Islet of Langerhans (tissue), 1 donor: Measurements from ENCODE around the gene CLNS1A.
"Not testable (repeated sequence)": the region's sequence is repeated elsewhere in the genome, so short reads cannot be mapped to it uniquely, and the experiment has no call there.

ENCODE experiments used
- FAIRE-seq: peaks from one replicate; lab custom pipeline; 2011; peaks lifted over from hg19 to GRCh38; lab: Jason Lieb, UNC

CLNS1A gene, protein sequence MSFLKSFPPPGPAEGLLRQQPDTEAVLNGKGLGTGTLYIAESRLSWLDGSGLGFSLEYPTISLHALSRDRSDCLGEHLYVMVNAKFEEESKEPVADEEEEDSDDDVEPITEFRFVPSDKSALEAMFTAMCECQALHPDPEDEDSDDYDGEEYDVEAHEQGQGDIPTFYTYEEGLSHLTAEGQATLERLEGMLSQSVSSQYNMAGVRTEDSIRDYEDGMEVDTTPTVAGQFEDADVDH

DNA sequence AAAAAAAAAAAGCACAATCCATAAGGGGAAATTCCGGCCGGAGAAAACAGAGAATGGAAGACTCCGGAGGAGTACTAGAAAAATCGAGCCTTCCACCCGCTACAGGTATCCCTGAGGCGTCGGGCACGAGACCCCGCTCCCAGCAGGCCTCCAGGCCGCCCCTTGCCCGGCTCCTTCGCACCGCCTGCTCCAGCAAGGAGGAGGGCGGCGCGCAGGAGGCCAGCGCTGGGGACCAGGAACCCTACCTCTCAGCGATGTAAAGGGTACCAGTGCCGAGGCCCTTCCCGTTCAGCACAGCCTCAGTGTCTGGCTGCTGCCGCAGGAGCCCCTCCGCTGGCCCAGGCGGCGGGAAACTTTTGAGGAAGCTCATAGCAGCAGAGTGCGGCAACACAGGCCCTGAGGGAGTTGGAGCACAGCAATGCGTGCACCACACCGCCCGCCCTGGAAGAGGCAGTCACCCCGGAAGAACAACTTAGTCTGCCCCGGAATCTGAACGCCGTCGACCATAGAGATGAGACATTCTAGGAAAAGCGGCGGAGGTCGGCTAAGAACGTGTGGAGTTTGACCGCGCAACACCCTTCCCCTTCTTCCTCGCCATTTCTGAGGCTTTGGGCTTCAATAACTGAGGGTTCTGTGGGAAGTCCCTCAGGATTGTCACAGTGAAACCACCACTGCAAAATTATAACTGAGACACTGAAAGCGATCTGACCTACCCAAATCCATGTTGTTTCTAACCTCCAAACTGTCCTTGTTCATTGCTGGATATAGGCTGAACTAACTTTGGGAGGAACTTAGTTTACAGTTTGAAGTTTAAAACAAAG, at the start of gene CLNS1A:
Gene CLNS1A, minus strand, starts transcription at position 450 of the 821 bp plus-strand sequence. Its CDS starts 80 bp downstream, at position 370.
- FAIRE-seq, result peak; percentile 72

DNA sequence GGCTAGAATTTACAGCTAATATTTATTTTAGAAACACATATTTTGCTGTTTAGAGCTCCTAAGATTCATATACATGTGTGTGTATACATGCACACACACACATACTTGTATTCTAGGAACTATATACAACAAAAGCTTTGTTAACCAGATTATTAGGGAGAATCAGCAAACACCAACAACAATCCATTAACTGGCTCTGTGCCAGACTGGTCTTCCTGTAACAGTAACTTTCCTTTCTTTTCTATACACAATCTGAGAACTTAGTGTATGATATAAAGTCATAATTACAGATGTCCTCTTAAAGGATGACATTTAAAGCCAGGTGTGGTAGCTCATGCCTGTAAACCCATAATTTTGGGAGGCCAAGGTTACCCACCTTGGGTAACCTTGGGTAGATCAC, 49.5 kb upstream of the CLNS1A start:
- no peak for FAIRE-seq

DNA sequence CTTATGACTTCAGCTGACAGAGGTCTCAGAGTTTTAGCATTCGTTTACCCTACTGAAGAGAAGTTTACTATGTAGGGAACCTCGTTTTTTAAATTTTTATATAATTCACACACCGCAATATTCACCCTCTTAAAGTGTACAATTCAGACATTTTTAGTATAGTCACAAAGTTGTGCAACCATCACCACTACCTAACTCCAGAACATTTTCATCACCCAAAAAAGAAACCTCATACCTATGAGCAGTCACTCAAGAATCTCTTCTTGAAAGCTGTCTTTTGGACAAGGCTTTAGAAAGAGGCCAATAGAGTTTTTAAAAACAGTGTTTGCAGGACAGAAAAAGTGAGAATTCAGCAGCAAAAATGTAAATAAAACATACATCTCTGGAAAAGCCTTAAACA, 39.5 kb upstream of the CLNS1A start:
- FAIRE-seq, result no peak

DNA sequence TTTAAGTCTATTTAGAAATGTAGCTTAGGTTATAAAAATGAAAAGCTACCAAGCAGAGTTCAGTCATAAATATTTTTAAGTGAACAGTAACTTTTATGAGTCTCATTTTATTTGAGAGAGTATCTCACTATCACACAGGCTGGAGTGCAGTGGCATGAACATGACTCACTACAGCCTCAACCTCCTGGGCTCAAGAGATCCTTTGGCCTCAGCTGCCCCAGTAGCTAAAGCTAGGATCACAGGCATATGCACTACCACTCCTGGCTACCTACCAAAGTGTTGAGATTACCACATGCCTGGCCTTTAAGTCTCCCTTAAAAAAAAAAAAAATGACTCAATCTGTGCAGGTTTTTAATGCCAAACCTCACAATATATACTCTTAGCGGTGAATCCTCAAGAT, 34.7 kb upstream of the CLNS1A start:
- FAIRE-seq, result no peak

DNA sequence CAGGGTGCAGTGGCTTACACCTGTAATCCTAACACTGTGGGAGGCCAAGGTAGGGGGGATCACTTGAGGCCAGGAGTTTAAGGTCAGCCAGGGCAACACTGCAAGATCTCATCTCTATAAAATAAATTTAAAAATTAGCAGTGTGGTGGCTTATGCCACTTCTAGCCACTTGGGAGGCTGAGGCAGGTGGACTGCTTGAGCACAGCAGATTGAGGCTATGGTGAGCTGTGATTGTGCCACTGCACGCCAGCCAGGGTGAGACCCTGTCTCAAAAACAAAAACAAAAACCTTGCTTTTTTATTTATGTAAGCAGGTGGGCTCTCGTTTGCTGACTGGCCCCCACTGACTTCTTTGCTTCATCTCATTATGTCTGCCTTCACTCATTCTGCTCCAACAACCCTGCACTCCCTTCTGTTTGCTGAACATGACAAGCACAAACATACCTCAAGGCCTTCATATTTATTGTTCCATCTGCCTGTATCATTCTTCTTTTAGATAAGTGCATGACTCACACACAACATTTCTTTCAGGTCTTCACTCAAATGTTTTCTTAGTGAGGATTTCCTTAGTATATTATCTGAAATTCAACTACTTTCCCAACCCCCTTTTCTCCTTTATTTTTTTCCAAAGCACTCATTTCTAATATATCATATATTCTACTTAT, 32.4 kb upstream of the CLNS1A start:
- FAIRE-seq, result peak; percentile 82

DNA sequence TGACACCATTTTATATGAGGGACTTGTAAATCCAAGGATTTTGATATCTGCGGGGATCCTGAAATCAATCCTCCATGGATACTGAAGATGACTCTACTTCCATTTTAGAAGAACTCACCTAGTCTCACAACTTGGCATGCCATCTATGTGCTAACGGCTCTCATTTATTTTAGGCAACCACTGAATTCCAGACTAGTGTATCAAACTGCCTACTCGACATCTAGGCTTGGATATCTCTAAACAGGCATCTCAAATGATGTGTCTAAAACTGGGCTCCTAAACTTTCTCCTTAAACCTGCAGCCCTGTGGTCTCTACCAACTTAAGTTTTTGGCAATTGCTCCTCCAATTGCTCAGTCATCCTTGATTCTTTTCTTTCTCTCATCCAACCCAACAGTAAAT, 31.2 kb upstream of the CLNS1A start:
- FAIRE-seq, result no peak

DNA sequence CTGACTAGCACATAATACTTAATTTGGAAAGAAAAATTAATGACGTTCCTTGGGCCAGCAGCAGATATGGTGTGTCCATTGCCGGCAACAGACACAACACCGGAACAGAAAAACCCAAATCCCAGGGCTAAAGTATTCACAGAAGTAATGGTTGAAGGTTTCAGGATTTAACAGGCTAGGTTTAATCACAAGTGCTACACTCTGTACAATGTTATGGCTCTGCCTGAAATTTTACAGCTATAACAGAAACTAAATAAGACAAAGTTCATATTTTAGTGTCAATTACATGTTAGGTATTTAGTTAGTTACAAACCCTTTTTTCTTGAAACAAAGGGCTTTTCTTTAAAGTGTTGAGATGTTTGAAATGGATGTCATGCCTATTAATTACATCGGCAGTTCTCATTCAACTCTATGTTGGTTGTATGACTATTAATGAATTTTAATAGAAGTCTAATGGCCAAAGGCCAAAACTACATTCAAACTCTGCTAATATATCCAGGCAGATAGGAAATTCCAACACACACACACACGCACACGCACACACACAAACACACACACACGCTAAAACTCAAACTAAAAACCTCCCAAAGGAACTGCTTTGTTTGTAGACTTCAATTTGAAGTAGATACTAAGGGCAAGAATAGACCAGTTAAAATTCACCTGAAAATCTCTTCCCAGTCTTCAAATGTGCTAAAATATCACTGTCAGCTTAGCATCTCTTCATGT, 27.8 kb upstream of the CLNS1A start:
- no peak for FAIRE-seq

DNA sequence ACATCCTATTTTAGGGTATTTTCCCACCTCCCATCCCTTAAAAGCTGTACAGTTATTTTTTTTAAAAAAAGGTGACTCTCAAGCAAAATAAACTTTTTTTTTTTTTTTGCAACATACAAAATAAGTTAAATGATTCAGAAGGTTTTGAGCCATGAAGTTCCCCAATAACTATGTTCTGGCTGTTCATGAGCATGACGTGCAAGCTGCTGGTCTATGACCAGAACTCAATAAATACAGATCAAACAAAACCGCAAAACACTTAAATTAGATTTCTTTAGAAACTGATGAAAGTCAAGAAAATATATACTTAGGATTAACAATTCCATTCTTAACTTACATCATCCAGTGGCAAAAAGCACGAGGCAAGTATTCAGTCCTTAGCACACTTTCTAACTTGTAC, 24.1 kb upstream of the CLNS1A start:
- FAIRE-seq, result no peak

DNA sequence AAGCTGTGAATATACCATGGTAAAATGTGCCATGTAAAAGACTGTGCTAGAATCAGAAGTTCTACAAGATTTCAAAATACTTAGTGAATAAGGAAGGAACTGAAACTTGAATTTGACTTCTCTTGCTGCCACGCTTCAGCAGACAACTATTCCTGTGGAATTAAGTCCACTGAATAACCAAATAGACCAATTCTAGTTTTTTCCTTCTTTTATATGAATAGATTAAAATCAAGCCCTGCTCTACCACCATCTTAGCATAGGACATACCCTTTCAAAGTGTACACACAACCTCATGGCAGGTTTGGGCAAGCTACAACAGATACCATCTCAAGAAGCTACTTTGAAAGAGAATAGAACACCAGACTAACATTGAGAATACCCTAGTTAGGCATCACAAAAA, 23.4 kb upstream of the CLNS1A start:
- no peak for FAIRE-seq

DNA sequence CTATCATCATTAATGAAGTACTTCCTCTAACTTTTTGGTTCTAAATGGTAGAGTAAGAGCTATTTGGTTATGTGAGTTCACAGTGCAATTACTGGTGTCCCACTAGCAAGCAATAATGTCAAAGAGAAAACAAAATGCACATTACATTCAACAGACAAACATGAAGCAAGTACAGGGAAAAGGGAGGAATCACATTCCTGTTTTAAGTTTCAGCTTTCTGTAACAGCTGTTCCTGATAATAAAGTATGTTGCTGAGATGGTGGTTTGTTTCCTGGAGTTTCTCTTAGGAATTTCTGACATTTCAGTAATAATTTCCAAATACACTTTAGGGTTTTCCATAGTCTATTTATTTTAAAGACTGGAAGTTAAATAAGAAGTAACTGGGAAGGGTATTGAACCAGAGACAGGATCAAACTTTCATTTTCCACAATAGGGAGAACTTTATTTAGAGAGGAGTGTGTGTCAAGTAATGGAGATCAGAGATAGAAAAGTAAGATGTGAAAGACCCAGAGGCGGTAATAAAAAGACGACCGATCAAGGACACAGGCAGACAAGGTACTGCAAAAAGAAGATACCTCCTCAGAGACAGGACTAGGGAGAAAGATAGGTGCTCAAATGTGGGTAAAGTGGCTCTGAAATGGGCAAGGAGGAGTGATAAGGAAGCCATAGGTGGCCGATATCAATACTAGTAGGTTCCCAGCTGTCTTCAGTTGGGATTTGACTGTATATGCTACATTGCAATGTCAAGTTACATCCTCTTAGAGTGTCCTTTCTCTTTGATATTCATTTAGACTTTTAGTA, 20.8 kb upstream of the CLNS1A start:
- no peak for FAIRE-seq

DNA sequence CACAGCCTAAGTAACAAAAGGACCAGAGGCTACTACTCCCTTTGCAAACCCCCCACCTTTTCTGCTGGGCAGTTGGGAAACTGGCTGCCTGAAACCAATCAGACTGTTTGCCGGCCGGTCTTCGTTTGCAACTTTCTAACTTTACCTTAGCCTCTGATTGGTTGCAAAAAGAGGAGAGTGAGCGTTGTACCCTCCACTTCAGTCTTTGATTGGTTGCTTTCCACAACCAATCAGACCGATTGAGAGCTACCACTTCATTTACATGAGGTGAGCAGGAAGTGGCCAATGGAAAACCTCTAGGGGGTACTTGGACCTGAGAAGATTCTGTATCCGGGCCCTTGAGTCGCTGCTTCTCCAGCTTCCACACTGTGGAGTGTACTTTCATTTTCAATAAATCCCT, 18.8 kb upstream of the CLNS1A start:
- FAIRE-seq, result no peak

DNA sequence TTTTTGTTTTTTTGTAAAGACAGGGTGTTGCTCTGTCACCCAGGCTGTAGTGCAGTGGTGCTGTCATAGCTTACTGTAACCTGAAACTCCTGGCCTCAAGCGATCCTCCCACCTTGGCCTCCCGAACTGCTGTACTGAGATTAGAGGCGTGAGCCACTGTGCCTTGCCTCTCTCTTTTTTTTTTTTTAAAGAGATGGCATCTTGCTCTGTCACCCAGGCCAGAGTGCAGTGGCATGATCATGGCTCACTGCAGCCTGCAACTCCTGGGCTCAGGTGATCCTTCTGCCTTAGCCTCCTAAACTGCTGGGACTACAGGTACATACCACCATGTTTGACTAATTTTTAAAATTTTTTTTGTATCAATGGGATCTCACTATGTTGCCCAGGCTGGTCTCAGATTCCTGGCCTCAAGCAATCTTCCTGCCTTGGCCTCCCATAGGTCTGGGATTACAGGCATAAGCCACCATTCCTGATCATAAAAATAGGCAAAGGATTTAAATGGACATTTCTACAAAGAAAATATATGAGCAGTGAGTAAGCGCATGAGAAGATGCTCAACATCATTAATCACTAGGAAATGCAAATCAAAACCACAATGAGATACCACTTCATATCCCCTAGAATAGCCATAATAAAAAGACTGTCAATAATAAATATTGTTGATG, 17.3 kb upstream of the CLNS1A start:
- no peak for FAIRE-seq

DNA sequence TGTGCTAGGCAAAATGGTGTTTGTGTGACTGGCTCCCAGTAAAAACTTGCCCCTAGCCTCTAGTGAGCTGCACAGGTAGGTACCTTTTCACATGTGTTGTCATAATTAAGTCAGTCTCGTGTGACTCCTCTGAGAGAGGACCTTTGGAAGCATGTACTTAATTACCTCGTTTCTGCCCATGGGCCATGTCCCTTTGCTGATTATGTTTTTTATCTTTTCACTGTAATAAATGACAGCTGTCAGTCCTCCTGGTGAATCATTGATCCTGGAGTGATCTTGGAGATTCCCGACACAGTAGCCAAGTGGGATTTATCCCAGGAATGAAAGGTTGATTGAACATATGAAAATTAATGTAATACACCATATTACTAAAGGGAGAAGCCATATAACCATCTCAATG, 12.5 kb upstream of the CLNS1A start:
- FAIRE-seq, result no peak

DNA sequence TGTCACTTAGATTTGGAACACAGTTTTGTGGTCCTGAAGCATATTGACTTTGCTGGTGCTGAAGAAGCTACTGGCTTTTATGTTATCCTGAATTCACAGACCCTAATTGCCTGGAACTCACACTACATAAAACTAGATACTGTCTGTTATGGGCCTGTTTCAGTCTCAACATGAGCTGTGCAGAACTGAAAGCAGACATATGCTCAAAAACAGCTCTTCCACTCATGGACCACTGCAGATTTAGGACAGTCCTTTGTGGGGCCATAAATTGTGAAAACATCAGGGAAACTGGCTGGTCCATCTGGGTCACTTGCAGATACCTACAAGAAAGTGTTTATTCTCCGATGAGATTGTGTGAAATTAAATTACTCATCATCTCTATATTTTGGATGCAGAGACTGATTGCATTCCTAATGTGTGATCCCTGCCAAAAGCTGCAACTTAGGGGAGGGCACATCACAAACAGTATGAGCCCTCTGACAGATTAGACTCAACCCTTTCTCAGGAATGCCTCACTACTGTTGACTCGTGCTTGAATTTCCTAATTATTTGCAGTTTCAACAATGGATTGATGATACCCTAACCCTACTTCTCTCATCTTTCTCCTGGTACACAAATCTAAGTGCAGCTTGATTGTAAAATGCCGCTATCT, 10.2 kb upstream of the CLNS1A start:
- no peak for FAIRE-seq

DNA sequence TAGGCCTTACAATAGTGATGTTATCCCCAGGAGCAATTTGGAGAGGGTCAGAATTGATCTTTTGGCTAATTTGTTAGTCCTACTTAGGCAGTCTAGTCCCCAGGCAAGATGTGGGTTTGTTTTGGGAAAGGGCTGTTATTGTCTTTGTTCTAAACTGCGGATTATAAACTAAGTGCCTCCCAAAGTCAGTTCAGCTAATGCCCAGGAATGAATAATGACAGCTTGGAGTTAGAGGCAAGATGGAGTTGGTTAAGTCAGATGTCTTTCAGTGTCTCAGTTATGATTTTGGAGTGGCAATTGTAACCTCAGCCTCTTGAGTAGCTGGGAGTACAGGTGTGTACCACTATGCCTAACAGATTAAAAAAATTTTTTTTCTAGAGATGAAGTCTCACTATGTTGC, 7.3 kb upstream of the CLNS1A start:
- no peak for FAIRE-seq

DNA sequence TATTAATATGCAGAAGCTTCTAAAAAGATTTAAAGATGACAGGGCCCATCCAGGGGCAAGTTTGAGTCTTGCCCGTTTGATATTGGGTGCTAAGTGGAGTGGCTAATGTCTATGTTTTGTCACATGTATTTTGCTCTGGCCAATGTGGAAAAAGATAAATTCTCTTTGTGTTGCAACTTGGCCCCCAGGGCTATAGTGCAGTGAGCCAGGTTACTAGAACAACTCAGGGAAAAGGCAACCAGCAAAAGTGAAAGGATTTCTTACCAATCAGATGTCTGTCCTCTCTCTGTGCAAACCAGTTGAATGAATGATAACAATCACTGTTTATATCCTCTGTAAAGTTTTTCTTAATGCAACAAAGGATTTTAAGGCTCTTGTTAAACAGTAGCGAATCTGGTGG, 4.6 kb upstream of the CLNS1A start:
- FAIRE-seq, result no peak

DNA sequence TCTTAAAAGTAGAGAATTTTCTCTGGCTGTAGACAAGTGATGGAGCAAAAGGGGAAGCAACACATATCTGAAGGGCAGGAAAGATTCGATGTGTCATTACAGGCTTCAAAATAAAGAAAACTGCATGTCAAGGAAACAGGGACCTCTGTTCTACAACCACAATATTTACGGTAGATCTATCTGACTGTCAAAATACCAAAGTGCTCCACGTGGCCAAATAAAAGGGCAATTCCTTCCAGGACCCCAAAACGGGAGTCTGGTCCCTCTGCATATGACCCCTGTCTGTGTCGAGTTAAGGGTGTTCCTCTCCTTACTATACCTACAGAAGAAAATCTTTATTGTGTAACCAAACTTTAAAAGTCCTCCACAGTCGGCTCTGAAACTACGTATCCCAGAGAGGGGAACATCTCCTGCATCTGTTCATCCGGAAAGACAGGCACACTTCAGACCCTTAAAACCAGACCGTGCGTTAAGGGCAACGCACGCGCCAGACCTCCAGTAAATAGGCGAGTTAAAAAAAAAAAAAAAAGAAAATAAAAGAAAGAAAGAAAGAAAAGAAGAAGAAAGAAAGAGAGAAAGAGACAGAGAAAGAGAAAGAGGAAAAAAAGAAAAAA, 756 bp downstream of the CLNS1A start:
- no peak for FAIRE-seq

DNA sequence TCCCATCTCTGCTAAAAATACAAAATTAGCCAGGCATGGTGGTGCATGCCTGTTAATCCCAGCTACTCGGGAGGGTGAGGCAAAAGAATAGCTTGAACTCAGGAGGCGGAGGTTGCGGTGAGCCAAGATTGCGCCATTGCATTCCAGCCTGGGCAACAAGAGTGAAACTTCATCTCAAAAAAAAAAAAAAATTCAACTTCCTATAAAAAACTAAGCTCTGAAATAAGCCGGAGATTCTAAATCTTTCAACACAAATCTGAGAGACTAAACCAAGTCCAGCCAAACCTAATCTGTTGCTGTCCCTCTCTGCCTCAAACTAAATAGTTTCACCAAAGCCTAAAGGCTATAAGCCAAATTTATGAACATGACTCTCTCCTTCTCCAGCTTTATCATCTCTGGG, 3.7 kb downstream of the CLNS1A start:
- FAIRE-seq, result not testable (repeated sequence)

DNA sequence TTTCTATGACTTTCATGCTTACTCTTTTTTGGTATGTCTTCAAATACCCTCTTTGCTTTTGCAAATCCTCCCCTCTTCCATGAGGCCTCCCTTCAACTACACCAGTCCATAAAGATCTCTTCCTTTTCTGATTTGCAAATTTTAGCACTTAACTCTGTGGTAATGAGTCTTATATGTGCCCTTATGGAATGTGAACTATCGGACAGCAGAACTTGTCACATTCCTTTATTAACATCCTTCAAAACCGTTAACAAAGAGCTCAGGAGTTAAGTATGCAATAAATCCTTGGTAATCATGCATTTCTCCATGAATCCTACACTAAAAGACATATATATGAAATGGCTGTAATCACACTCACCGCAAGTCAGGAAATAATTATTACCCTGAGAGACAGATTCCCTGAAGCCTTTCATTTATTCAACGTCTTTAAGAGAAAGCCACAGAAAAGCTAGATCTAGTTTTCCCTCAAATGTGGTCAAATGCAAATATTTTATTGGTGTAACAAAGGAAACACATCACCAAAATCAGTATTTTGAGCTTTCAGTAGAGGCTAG, 7.4 kb downstream of the CLNS1A start:
- FAIRE-seq, result no peak

DNA sequence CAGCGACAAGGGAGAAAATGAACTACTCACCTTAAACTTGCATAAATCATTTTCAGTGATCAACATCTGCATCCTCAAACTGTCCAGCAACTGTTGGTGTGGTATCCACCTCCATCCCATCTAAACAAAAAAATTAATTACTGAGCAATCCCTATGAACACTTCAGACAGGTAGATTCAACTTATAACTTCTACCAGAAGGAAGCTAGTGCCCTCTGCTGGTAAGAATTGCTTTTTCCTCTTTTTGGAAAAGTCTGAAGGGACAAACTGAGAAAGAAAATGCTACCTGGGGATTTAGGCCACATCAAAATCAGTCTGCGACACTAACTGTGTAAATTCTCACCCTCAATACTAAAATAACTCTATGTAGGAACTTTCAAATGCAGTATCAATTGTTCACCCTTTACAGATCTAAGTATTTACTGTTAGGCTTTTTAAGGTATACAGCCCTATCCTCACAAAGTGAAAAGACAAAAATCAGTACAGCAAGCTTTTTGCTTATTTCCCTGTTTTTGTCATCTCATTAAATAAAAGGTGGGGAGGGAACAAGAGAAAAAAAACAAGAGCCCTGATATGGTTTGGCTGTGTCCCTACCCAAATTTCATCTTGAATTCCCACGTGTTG, 17.9 kb downstream of the CLNS1A start:
- peak; percentile 94 for FAIRE-seq
